Astrocyte (in vitro differentiated cells and primary cell): ENCODE measurements around the gene ITGA1. TPM values are rescaled to one million over a fixed set of nuclear protein-coding genes. Genes with fewer than 3 reads are reported as not detected.

Source experiments
- DNase-seq: peaks from one replicate; pipeline ENCODE4 v3.0.0-alpha.2; 2010; ENCODE audit warnings: low read depth
- FAIRE-seq: peaks from 2 replicates; lab custom pipeline; 2011; peaks lifted over from hg19 to GRCh38; lab: Jason Lieb, UNC
- H2AFZ ChIP-seq: 2 replicates; pipeline ENCODE4 v1.6.0; 2012; ENCODE audit warnings: low read depth, low read length, inconsistent platforms
- H3K27ac ChIP-seq: 2 replicates; pipeline ENCODE4 v1.5.1; 2011; ENCODE audit warnings: low read depth, low read length, inconsistent platforms
- H3K27me3 ChIP-seq: 2 replicates; pipeline ENCODE4 v1.6.0; 2011; ENCODE audit warnings: low read length, inconsistent platforms; ENCODE audit not compliant: insufficient read depth
- H3K36me3 ChIP-seq: 2 replicates; pipeline ENCODE4 v1.5.1; 2011; ENCODE audit warnings: low read length, inconsistent platforms; ENCODE audit not compliant: insufficient read depth
- H3K4me1 ChIP-seq: 2 replicates; pipeline ENCODE4 v1.5.1; 2011; ENCODE audit warnings: low read length, inconsistent platforms; ENCODE audit not compliant: insufficient read depth
- H3K4me2 ChIP-seq: 2 replicates; pipeline ENCODE4 v1.6.0; 2012; ENCODE audit warnings: low read length, inconsistent platforms
- H3K4me3 ChIP-seq: 2 replicates; pipeline ENCODE4 v1.5.1; 2011; ENCODE audit warnings: low read depth, mild to moderate bottlenecking, low read length, inconsistent platforms; ENCODE audit not compliant: insufficient read depth
- H3K79me2 ChIP-seq: 2 replicates; pipeline ENCODE4 v1.6.0; 2012; ENCODE audit warnings: mild to moderate bottlenecking, low read length, inconsistent platforms; ENCODE audit not compliant: insufficient read depth
- H3K9ac ChIP-seq: 2 replicates; pipeline ENCODE4 v1.6.0; 2012; ENCODE audit warnings: mild to moderate bottlenecking, low read length, inconsistent platforms
- H3K9me3 ChIP-seq: 2 replicates; pipeline ENCODE4 v1.5.1; 2012; ENCODE audit warnings: low read depth, mild to moderate bottlenecking, low read length, inconsistent platforms; ENCODE audit not compliant: insufficient read depth
- H4K20me1 ChIP-seq: 2 replicates; pipeline ENCODE4 v1.6.0; 2012; ENCODE audit warnings: low read length, inconsistent platforms; ENCODE audit not compliant: insufficient read depth
- H3K27ac Mint-ChIP-seq: one replicate; pipeline ENCODE4 v1.8.0; 2021; ENCODE audit warnings: mild to moderate bottlenecking, mixed read lengths; ENCODE audit not compliant: unreplicated experiment
- H3K27me3 Mint-ChIP-seq: one replicate; pipeline ENCODE4 v1.8.0; 2021; ENCODE audit warnings: low read depth, mixed read lengths; ENCODE audit not compliant: unreplicated experiment
- H3K36me3 Mint-ChIP-seq: one replicate; pipeline ENCODE4 v1.8.0; 2021; ENCODE audit warnings: low read depth, mixed read lengths; ENCODE audit not compliant: unreplicated experiment
- H3K4me1 Mint-ChIP-seq: one replicate; pipeline ENCODE4 v1.8.0; 2021; ENCODE audit warnings: low read depth, mixed read lengths; ENCODE audit not compliant: unreplicated experiment
- H3K4me3 Mint-ChIP-seq: one replicate; pipeline ENCODE4 v1.8.0; 2021; ENCODE audit warnings: mild to moderate bottlenecking, moderate library complexity, mixed read lengths; ENCODE audit not compliant: unreplicated experiment
- H3K9me3 Mint-ChIP-seq: one replicate; pipeline ENCODE4 v1.8.0; 2021; ENCODE audit warnings: mild to moderate bottlenecking, mixed read lengths; ENCODE audit not compliant: unreplicated experiment
- CTCF ChIP-seq: IDR thresholded peaks from 2 replicates; pipeline ENCODE4 v1.5.1; 2011; ENCODE audit warnings: low read depth, mild to moderate bottlenecking, inconsistent platforms, low read length, moderate library complexity; ENCODE audit not compliant: insufficient read depth
- EZH2 ChIP-seq: IDR thresholded peaks from 2 replicates; pipeline ENCODE4 v1.6.1; 2012; ENCODE audit warnings: mild to moderate bottlenecking, low read length, inconsistent platforms; ENCODE audit not compliant: insufficient read depth
- total RNA-seq: library from RNA; stranded (reverse); gene quantifications from 2 replicates; pipeline ENCODE4 v1.2.1, GENCODE V29; 2021

The ITGA1 gene
- total RNA-seq, 1 donor from 2014 or later = 73.7 TPM

- no peak for TF ChIP-seq CTCF
- Mint-ChIP-seq H3K4me1 (peaks cover 29% of the 10 kb centered on the region), H3K9me3 (peaks cover 1% of the 10 kb centered on the region), H3K27ac (no peak overlapping the region), H3K27me3 (no peaks in the 10 kb centered on the region), H3K4me3 (no peak overlapping the region), H3K36me3 (no peaks in the 10 kb centered on the region)
- H3K9ac ChIP-seq = no peak overlapping the region
- H3K27me3 ChIP-seq = no peaks in the 10 kb centered on the region
- H3K79me2 ChIP-seq = no peaks in the 10 kb centered on the region
- H2AFZ ChIP-seq = no peak overlapping the region
- no peak overlapping the region for H3K27ac ChIP-seq
- no peaks in the 10 kb centered on the region for H4K20me1 ChIP-seq
- no peak for FAIRE-seq
- no peak for DNase-seq
- H3K4me1 ChIP-seq = peaks cover 8% of the 10 kb centered on the region
- no peaks in the 10 kb centered on the region for H3K9me3 ChIP-seq
- no peak overlapping the region for H3K4me3 ChIP-seq
- H3K36me3 ChIP-seq = no peaks in the 10 kb centered on the region
- no peak overlapping the region for H3K4me2 ChIP-seq
Observed at GRCh38 chr5:52880541-52880940, 92.8 kb downstream of the ITGA1 start.

GRCh38 chr5:52881468-52881867 is 93.8 kb downstream of the ITGA1 start:
- peak; percentile 52 for FAIRE-seq

GRCh38 chr5:52883110-52883509 is 95.4 kb downstream of the ITGA1 start:
- H3K27ac Mint-ChIP-seq = no peak overlapping the region
- H3K9me3 ChIP-seq = no peaks in the 10 kb centered on the region
- no peak overlapping the region for H3K4me3 ChIP-seq
- TF ChIP-seq EZH2 = no peak
- TF ChIP-seq CTCF = no peak
- FAIRE-seq (no peak), DNase-seq (no peak)
- H3K4me3 Mint-ChIP-seq = no peak overlapping the region
- H3K36me3 Mint-ChIP-seq = peaks cover 11% of the 10 kb centered on the region
- H3K27me3 ChIP-seq = no peaks in the 10 kb centered on the region
- H2AFZ ChIP-seq = no peak overlapping the region
- no peaks in the 10 kb centered on the region for H3K36me3 ChIP-seq
- no peak overlapping the region for H3K27ac ChIP-seq
- H3K9ac ChIP-seq = no peak overlapping the region
- no peaks in the 10 kb centered on the region for H3K4me1 ChIP-seq
- H4K20me1 ChIP-seq = no peaks in the 10 kb centered on the region
- H3K4me2 ChIP-seq = no peak overlapping the region
- H3K27me3 Mint-ChIP-seq = no peaks in the 10 kb centered on the region
- peaks cover 14% of the 10 kb centered on the region for H3K4me1 Mint-ChIP-seq
- peaks cover 2% of the 10 kb centered on the region for H3K9me3 Mint-ChIP-seq
- H3K79me2 ChIP-seq = no peaks in the 10 kb centered on the region

More at GRCh38 chr5:52881468-52881867, 93.8 kb downstream of the ITGA1 start:
- Mint-ChIP-seq H3K4me1 (peaks cover 20% of the 10 kb centered on the region), H3K4me3 (no peak overlapping the region), H3K27ac (no peak overlapping the region), H3K36me3 (no peaks in the 10 kb centered on the region), H3K9me3 (peaks cover 1% of the 10 kb centered on the region), H3K27me3 (no peaks in the 10 kb centered on the region)
- TF ChIP-seq CTCF = no peak
- TF ChIP-seq EZH2 = no peak
- H3K36me3 ChIP-seq = no peaks in the 10 kb centered on the region
- H3K27ac ChIP-seq = no peak overlapping the region
- no peak overlapping the region for H2AFZ ChIP-seq
- no peak overlapping the region for H3K4me3 ChIP-seq
- no peak for DNase-seq
- H4K20me1 ChIP-seq = no peaks in the 10 kb centered on the region
- no peaks in the 10 kb centered on the region for H3K9me3 ChIP-seq
- H3K4me2 ChIP-seq = no peak overlapping the region
- H3K9ac ChIP-seq = no peak overlapping the region
- H3K79me2 ChIP-seq = no peaks in the 10 kb centered on the region
- H3K4me1 ChIP-seq = no peaks in the 10 kb centered on the region
- no peaks in the 10 kb centered on the region for H3K27me3 ChIP-seq
